H1 (cell line): ENCODE data around the gene STEAP2. TPM values are rescaled to one million over a fixed set of nuclear protein-coding genes. Genes with fewer than 3 reads are reported as not detected.

ENCODE experiments used
- CBX5 ChIP-seq: fragments of 300-800, 300-1000 bp; sonication (generic); IDR thresholded peaks from 2 replicates; pipeline ENCODE4 v1.7.1; 2016; ENCODE audit warnings: antibody characterized with exemption, low read length, low read depth
- CHD7 ChIP-seq: fragments of 300-600 bp; sonication (generic); IDR thresholded peaks from 2 replicates; pipeline ENCODE4 v1.7.1; 2012; ENCODE audit warnings: low read length, moderate library complexity, mild to moderate bottlenecking, inconsistent platforms; ENCODE audit not compliant: insufficient replicate concordance
- CTBP2 ChIP-seq: IDR thresholded peaks from 2 replicates; pipeline ENCODE4 v1.7.0; 2011; ENCODE audit warnings: borderline replicate concordance, mild to moderate bottlenecking, moderate library complexity, mixed read lengths, low read length; ENCODE audit not compliant: insufficient read depth, insufficient read length
- FOSL1 ChIP-seq: IDR thresholded peaks from 2 replicates; pipeline ENCODE4 v1.6.1; 2011; ENCODE audit warnings: mild to moderate bottlenecking, low read depth, low read length, moderate library complexity; ENCODE audit not compliant: insufficient read depth
- NRF1 ChIP-seq: IDR thresholded peaks from 2 replicates; pipeline ENCODE4 v1.6.1; 2011; ENCODE audit warnings: mild to moderate bottlenecking, low read depth, low read length, improper control_type of control experiment
- PHF8 ChIP-seq: fragments of 200-600 bp; sonication (generic); conservative IDR thresholded peaks from 2 replicates; pipeline ENCODE4 v1.7.1; 2012; ENCODE audit warnings: low read depth, mild to moderate bottlenecking, inconsistent platforms, low read length, moderate library complexity
- RAD21 ChIP-seq, 2 experiments: IDR thresholded peaks in 1 of 2; conservative IDR thresholded peaks in 1 of 2; 2 replicates each; pipeline ENCODE4 v1.6.1; 2011; ENCODE audit warnings: low read depth in 2 of 2, low read length in 2 of 2, improper control_type of control experiment in 1 of 2, inconsistent platforms in 1 of 2, mild to moderate bottlenecking in 1 of 2, moderate library complexity in 1 of 2
- SP4 ChIP-seq: IDR thresholded peaks from 2 replicates; pipeline ENCODE4 v1.6.1; 2012; ENCODE audit warnings: low read length, inconsistent platforms
- ZNF274 ChIP-seq: IDR thresholded peaks from 2 replicates; pipeline ENCODE4 v1.7.0; 2012; ENCODE audit warnings: low read length, borderline replicate concordance; ENCODE audit errors: extremely low read depth
- polyA plus RNA-seq, 7 experiments: library from polyadenylated mRNA; depleted of rRNA in 3 of 7; stranded (reverse) in 5 of 7; unstranded in 2 of 7; fragments of >200 nt in 5 of 7; fragments of 200-250 nt in 2 of 7; gene quantifications; 1 replicate in 5 of 7; 2 replicates in 1 of 7; 4 replicates in 1 of 7; pipeline versions ENCODE4 v1.2.1 to v1.2.3, GENCODE V29; 2011 to 2013; ENCODE audit warnings: missing spikeins in 2 of 7, mixed read lengths in 2 of 7
- total RNA-seq: library from RNA; stranded (reverse); fragmentation: NEBNext Ultra II Directional; extraction: Animal tissue kit (Norgen Biotek cat#: 25700); gene quantifications from 2 replicates; pipeline ENCODE4 v1.2.1, GENCODE V29; 2021
- TF ChIP-seq, protein P1 (sequence below): IDR thresholded peaks from 2 replicates; pipeline ENCODE4 v1.6.1; 2012; ENCODE audit warnings: inconsistent platforms

STEAP2 gene
- total and polyA plus RNA-seq, 2 of the 8 experiments (the other 6 are each of a cell fraction or from before 2014, with no cell fraction given) = 13.4 to 18.4 TPM

GRCh38 chr7:90227259-90227658 lies 15.7 kb downstream of the STEAP2 start (continued):
- TF ChIP-seq CHD7 (no peak), ZNF274 (no peak), PHF8 (no peak), FOSL1 (no peak), NRF1 (no peak), SP4 (no peak), CTBP2 (no peak), CBX5 (no peak), RAD21 (IDR thresholded peaks at IDR 0.05 in 1 of 2, conservative IDR thresholded peaks at IDR 0.05 in 1 of 2; ENCODE audit: low read depth in 2 of 2, low read length in 2 of 2) (no peak)
- TF ChIP-seq, protein P1, sequence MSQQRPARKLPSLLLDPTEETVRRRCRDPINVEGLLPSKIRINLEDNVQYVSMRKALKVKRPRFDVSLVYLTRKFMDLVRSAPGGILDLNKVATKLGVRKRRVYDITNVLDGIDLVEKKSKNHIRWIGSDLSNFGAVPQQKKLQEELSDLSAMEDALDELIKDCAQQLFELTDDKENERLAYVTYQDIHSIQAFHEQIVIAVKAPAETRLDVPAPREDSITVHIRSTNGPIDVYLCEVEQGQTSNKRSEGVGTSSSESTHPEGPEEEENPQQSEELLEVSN = no peak
- TF ChIP-seq, all 59 proteins: peak for 0
